GM21367 (cell line): Measurements from ENCODE around the gene RREB1.

ENCODE experiments used
- ATAC-seq: cut with Tn5 transposase; IDR thresholded peaks from one replicate; pipeline ENCODE4 v1.9.1; 2021; ENCODE audit not compliant: unreplicated experiment

Gene RREB1

DNA sequence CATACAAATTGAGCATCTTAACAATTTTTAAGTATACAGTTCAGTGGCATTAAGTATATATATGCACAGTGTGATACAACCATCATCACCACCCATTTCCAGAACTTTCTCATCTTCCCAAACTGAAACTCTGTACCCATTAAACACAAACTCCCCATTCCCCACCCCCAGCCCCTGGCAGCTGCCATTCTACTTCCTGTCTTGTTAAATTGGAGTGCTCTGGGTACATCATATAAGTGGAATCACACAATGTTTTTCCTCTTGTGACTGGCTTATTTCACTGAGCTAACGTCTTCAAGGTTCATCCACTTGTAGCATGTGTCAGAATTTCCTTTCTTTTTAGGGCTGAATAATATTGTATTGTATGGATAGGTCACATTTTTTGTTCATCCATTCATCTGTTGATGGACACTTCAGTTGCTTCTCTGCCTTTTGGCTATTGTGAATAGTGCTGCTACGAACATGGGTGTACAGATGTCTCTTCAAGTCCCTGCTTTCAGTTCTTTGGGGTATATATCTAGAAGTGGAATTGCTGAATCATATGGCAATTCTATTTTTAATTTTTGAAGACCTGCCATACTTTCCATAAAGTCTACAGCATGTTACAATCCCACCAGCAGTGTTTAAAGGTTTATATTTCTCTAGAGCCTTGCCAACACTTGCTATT lies 19.6 kb upstream of the RREB1 start:
- ATAC-seq, result no peak

DNA sequence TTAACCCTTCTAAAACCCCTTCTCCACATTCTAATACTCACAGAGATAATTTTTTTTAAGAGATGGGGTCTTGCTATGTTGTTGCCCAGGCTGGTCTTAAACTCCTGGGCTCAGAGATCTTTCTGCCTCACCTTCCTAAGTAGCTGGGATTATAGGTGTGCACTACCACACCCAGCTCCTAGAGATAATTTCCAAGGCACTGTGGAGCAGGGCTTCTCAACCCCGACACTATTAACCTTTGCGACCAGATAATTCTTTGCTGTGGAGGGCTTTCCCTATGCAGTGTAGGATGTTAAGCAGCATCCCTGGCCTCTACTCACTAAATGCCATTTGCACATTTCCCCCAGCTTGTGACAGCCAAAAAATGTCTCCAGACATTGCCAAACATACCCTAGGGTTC lies 8.8 kb upstream of the RREB1 start:
- ATAC-seq, result no peak

DNA sequence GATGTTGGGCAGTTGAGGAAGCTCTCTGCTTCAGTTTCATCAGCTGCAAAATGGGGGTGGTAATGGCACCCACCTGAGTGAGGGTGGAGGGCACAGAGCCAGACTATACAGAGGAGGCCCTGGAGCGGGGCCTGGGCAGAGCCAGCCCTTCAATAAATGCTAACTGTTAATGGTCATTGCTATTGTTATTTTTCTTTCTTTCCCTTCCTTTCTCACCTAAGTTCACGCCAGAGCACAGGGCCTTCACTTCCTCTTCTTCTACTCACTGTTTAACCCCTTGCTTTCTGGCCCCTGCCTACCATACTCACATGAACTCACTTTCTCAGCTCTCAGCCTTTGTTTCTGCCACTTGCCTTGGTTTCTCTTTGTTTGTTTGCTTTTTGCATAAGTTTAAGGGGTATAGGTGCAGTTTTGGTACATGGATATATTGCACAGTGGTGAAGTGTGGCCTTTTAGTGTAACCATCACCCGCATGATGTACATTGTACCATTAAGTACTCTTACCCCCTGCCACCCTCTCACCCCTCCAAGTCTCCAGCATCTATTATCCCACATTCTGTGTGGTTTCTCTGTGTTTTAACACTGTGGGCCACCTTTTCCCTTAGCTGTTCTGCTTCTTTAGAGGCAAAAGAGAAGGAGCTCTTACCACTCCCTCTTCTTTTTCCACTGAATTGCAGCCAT lies 7.5 kb upstream of the RREB1 start:
- no peak for ATAC-seq

DNA sequence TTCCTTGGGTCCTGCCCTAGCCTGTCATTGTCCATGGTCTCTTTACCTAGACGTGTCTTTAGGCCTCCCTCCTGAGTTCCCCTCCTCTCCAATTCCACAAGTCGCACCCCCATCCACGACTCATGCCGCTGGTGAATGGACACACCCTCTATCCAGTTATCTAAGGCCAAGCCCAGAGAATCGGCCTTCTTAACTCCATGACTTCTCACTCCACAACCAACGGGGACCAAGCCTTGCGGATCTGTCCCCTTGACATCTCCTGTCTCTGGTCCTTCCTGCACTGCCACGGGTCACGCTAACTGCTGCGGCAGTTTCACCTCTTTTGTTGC lies 7.0 kb upstream of the RREB1 start:
- ATAC-seq, result no peak

DNA sequence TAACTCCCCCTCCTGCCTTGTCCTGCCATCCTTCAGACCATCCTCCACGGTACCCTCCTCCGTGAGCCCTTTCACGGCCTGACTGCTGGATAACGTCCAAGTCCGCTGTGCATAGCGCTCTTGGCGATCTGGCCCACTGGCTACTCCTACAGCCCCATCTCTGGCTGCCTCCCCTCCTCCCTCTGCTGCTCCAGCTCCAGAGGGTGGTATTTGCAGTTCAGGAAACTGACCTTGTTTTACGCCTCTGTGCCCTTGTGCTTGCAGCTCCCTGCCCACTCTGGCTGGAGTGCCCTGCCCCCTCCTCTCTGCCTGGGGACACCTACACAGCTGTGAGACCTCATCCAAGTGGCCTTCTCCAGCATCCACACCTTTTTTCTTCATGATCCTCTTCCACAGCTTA lies 6.5 kb upstream of the RREB1 start:
- no peak for ATAC-seq

DNA sequence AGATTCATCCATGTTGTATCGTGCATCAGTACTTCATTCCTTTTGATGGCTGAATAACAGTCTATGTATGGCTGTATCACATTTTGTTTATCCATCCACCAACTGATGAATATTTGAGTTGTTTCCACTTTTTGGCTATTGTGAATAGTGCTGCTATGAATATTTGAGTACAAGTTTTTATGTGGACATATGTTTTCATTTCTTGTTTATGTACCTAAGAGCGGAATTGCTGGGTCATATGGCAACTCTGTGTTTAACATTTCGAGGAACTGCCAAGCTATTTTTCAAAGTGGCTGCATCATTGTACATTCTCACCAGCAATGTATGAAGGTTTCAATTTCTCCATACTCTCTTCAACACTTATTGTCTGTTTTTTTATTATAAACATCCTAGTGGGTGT lies 3.0 kb upstream of the RREB1 start:
- no peak for ATAC-seq

DNA sequence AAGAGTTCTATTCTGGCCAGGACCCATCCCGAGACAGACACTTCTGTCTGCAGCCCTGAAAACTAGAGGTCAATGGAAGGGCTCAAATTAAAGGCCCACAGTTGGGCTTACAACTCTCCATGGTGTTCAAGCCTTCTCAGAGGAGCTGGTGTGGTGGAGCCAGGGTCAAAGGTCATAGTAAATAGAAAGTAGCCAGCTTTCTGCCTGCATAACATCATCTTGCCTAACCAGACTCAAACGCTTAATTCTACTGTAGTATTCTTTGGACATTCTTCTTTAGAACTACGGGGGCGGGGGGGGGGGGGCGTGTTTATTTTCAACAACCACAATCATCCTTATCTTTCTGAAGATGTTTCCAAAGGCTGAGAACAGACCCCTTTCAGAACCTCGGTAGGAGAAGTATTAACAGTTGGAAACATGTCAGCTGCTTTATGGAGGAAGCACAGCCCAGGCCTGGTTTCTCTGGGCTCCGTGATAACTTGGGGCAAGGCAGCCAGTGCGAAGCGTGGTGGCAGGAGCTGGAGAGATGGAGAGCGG lies 1.5 kb upstream of the RREB1 start:
- ATAC-seq, result no peak

DNA sequence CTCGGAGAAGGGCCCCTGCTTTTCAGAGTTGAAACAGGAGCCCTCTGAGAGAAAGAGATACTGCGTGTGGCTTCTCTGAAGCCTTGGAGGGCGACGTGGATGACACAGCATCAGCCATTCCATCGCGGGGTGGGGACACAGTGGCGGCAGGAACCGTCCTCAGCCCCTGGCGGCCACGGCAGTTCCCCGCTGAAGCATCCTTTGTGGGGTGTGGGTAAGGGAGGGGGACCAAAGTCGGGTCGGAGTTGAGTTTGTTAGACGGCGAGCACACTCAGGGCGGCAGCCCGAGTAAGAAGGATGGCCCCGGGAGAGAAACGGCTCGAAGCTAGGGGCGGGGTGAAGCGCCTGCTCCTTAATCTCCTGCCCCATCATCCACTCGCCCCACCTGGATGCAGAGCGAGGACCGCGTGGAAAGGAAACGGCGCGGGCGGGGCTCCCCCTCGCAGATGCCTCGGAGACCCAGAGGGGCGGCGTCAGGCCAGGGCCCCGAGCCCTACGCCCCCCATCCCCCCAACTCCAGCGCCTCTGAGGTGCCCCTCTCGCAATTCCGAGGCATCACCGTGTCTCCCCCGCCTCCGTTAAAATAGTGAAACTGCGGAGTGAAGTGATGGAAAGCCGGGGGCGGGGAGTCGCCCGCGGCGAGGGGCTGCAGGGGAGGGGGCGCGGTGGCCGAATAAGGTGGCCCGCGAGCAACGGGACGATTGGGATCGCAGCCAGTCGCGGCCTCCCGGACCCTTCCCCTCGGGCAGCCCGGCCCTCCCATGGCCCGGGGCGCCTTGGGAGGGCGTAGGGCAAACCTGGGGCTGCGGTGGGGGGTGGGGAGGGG lies 796 bp upstream of the RREB1 start:
- ATAC-seq, result peak; percentile 17

DNA sequence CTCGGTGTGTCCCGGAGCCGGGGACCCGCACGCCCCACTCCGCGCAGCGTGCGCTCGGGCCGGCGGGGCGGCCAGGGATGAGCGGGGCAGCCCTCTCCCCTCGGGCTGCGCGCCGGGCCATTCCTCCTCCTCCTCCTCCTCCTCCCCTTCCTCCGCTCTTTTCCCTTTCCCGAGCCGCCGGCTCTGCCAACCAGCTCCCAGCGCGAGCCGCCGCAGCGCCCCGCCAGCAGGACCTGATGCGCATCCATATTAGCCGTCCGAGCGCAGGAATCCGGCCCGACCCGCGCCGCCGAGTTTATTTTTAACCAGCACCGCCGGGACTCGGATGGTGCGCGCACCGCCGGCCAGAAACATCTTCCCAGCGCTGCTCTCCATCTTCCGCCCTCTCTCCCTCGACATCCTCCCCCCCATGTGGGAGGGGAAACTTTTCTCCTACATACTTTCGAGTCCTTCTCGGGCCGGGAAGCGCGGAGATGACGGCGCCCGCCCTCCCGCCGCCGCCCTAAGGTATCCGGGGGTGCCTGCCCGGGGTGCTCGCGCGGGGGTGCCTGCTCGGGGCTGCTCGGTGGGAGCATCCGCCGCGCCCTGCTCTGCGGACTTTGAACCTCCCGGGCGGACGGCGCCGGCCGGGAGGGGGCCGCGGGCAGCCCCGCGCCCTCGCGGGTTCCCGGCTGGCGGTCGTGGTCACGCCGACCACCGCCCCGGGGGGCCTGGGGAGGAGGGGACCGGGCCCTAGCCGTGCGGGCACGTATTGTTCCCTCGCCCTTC lies 619 bp downstream of the RREB1 start:
- no peak for ATAC-seq

DNA sequence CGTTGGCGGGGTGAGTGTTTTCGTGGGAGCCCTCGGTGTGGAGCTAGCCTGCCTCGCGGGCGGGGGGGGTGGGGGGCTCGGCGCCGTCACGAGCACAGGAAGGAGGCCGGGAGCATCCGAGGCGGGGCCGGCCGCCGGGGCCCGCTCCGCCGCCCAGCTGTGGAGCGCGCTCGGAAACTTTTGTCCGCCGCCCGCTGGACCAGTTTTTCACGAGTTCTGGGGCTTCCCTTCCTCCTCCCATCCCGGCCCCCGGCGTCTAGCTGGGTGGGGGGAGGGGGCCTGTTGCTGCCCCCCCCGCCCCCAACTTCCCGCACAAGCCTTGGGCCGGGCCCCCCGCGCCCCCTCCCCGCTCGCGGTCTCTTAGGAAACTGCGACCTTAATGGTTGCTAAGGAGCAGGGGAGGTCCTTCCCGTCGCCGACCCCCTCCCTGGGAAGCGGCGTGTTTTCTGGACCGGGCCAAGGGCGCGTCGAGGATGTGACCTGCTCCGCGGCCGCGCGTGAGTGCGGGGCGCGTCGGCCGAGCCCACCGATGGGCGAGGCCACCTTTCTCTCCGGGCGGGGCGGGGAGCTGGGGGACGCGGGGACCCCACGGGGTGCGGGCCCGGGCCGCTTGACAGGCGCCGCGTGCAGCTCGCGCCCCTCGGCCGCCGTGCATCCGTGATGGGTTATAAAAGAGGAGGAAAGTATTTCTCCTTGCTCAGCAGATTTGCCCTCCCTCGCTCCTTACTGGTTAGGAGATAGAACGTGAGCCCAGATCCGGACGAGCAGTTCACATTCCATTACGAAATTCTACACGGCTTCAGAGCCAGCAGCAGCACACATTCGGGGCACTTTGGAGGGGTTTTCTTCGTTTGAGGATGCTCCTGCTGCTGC lies 1.4 kb downstream of the RREB1 start:
- no peak for ATAC-seq

DNA sequence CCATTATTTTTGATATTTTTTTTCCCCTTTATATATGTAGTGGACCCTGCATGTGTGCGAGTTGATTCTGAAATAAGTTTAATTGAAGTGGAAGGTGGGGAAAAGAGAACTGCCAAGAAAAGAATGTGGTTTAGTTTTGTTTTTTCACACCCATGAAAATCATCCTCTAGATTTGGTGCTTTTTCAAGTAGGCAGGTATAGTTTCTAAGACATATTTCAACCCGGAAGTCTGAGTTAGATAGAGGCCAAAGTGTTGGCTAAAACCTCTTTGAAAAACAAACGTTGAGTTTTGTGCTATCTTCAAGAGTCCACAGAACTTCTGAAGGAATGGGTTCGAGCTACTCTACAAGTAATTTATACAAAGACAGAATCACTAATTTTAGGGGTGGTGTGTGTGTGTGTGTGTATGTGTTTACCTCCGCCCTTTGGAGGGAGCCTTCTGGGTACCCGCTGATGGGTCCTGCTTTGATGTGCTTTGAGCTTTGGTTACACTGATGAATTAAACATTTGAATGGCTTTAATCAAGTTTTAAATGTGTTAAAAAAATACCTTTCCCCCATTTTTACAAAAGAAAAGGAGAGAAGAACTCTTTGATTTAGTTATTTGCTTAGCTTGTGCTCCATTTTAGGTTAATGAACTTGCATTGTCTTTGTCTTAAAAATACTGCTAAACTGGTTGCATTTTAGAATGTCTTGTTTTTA lies 2.5 kb downstream of the RREB1 start:
- no peak for ATAC-seq

DNA sequence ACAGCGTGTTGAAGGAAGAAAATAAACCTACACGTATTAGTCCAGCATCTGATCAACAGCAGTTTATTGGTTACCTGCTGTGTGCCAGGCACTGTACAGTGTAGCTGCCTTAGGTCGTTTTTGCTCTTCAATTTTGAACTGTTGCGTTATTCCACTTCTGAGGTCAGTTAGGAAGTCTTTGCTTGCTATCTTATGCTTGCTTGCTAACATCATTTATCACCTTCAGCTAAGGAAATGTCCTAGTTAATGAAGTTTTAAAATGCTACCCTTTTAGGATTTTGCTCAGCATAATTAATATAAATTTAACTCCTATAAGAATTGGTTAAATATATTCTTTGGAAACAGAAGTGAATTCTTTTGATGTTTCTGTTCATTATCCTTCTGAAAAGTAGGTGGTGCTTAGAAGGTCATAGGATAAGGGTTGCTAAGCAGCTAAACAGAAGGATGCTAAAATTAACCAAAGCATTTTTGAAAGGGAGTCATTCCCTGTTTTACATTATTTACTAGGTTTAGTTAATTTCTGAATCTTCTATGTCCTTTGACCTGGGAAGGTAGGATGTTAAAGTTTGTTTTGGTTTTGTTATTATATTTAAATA lies 3.4 kb downstream of the RREB1 start:
- ATAC-seq, result no peak

DNA sequence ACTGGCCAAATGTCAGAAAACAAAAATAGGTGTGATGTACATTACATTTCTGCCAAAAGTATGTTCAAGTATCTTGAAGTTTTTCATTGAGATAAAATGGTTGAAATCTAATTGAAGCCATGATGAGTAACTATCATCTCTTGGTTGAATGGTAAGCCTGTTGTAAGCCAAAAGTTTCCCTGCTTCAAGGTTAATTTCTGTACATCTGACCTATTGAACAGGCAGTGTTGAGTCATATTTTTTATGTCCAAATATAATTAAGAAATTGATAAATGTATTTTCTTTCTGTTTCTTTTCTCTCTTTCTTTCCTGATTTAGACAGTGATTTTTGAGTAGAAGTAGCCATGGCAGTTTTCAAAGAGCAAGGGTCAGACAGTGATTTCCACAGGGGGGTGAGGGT lies 4.4 kb downstream of the RREB1 start:
- no peak for ATAC-seq

DNA sequence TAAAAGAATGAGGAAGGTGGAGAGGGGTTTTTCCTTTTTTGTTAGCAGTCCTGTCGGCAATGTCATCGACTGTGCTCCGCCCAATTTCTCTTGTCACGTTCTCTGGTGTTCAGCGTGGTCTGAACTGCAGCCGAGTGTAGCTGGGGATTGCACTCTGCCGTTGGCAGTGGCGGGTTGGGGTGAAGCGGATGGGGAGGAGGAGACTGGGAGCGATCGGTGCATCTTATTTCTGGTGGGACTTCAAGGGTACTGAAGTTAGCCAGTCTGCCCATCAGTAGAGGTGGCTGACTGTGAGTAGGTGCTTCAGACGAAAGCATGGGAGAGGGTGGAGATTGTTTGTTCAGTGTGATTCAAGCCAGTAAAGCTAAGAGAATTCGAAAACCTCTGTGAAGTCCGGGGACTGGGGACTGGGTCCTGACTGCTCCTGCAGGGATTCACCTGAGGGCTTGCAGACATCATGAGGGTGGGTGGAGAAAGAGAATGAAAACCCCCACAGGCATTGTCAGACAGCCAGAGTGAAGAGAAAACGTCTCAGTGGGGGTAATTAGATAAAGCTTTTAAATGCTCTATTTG lies 5.1 kb downstream of the RREB1 start:
- no peak for ATAC-seq

DNA sequence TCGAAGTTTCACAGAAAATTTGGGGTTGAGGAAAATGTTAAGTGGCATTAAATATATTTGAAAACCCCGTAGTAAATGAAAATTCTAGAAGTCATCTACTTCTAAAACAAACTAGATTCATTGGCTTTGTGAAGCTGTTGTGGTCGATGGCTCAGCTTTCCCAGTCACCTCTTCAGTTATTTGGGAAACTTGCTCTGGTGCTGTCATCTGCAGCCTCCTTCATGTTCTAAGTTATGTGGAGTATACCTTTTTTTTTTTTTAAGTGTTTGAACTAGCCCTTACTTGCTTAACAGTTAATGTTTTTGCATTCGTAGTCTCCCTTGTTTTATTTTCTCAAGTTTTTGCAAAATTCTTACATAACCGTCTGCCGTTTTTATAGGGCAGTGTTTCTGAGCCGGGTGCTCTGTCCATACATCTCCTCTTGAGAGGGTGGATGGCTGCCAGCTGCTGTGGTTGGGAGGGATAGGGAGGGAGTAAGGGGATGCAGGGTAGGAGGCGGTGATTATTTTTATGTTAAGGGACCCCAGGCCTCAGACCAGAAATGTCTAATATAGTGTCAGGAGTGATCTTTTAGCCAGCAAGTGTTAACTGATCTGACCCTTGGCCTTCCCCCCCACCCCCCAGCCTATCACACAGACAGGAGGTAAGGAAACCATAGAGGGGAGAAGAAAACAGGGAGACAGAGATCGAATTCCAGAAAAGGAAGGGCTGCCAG lies 7.1 kb downstream of the RREB1 start:
- no peak for ATAC-seq

DNA sequence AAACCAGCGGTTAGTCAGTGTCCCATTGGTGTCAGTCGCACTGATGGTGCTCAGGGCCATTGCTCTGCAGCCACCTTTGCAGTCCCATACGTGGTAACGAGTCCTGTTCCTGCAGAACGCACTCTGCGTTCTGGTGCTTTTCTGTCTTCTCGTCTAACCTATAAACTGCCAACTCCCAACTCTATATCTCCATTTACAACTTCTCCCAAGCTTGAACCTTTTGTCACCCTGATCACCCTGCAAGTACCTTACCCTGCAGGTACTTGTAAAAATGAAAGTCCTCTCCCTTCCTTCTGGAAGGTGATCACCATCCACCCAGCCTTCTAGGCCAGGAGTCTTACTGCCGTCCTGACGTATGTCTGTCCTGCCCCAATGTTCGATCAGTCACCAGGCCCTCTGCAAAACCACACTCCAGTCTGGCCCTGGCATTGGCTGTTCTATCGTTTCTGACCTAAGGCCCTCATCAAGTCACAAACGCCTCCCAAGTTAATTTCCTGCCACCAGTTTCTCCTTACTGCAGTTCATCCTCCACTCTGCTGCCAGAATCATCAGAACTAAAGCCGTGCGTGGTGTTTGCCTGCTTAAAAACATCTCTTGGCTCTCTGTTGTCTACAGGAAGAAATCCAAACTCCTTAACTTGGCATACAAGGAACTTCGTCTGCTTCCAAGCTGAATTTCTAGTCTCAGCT lies 7.9 kb downstream of the RREB1 start:
- ATAC-seq, result no peak

DNA sequence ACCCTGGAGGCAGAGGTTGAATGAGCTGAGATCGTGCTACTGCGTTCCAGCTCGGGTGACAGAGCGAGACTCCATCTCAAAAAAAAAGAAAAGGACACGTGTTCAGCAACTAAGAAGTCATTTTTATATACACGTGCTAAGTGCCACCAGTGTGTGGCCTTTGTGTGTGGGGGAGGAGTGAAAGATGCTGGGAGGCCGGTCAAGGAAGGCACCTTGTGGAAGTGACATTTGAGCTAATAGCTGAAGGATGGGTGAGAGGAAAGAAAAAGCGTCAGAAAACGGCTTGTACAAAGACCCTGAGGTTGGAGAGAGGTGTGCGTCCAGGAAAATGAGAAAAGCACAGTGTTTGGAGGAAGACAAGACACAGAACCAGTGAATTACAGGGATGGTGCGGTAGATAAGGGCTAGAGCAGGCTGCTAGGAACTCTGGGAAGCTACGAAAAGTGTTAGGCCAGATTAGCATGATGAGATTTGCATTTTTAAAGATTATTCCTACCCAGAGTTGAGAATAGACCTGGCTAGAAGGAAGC lies 11.6 kb downstream of the RREB1 start:
- ATAC-seq, result no peak
